Pancreas (tissue), 10 donors: ENCODE results near the gene TRIAP1. TPM values are rescaled to one million over a fixed set of nuclear protein-coding genes. Genes with fewer than 3 reads are reported as not detected.

Source experiments
- ATAC-seq, 4 donors: fragments of 200-7000 bp; cut with Tn5 transposase; one replicate each; pipeline versions ENCODE4 v1.8.0 to v1.9.1; 2020; ENCODE audit warnings: mild to moderate bottlenecking in 4 of 4, moderate library complexity in 4 of 4
- DNase-seq, 6 donors: peaks; one replicate each; pipeline ENCODE4 v3.0.0-alpha.2; 2020
- FAIRE-seq: peaks from 2 replicates; lab custom pipeline; 2012; peaks lifted over from hg19 to GRCh38; lab: Jason Lieb, UNC
- H3K27ac ChIP-seq, 4 donors: fragments of 200-600 bp; sonication (generic); 1 replicate in 3 of 4; 2 replicates in 1 of 4; pipeline versions ENCODE4 v1.5.0 to v1.8.0; 2020
- H3K27me3 ChIP-seq, 4 donors: fragments of 200-600 bp; one replicate each; pipeline ENCODE4 v1.8.0; 2021
- H3K36me3 ChIP-seq, 3 donors: fragments of 200-600 bp; sonication (generic) in 1 of 3; one replicate each; pipeline versions ENCODE4 v1.5.0 to v1.8.0; 2020 to 2021
- H3K4me1 ChIP-seq, 3 donors: fragments of 200-600 bp; one replicate each; pipeline ENCODE4 v1.8.0; 2021
- H3K4me3 ChIP-seq, 4 donors: fragments of 200-600 bp; sonication (generic) in 2 of 4; one replicate each; pipeline versions ENCODE4 v1.5.0 to v1.8.0; 2020 to 2021
- H3K9me3 ChIP-seq, 4 donors: fragments of 200-600 bp; one replicate each; pipeline ENCODE4 v1.8.0; 2021
- CTCF ChIP-seq, 4 donors: fragments of 200-600 bp; sonication (generic) in 3 of 4; IDR thresholded peaks; one replicate each; pipeline versions ENCODE4 v1.5.0 to v1.8.0; 2021; ENCODE audit warnings: antibody characterized with exemption in 4 of 4
- WGBS, 2 donors: extraction: QIAGEN DNeasy Blood & Tissue Kit; methylation state at CpG; one replicate each; pipeline ENCODE4 v1.1.7; 2013; 5-methylcytosine and 5-hydroxymethylcytosine counted together
- intact Hi-C, 3 donors: fragments of 100-400 bp; cut with DNase I; formaldehyde crosslinking; loops; one replicate each; pipeline versions ENCODE4 v1.11.1 to v1.14.2; 2022
- polyA plus RNA-seq, 2 donors: library from polyadenylated mRNA; stranded (reverse); fragments of 200-250 nt; gene quantifications; one replicate each; pipeline ENCODE4 v1.2.3, GENCODE V29; 2013
- total RNA-seq, 6 donors: library from RNA; stranded (reverse); fragmentation: NEBNext Ultra II Directional in 4 of 6; extraction: Animal tissue kit (Norgen Biotek cat#: 25700) in 4 of 6; gene quantifications; one replicate each; pipeline versions ENCODE4 v1.2.1 to v1.2.4, GENCODE V29; 2021 to 2023
- donor health status: healthy with polysubstance abuse.
- donor health status: DM: no; HTN: no; CAD: no; lungs with moderate emphysema.
- donor health status: DM: no; HTN: no; CAD: no.
- donor health status: control.
- donor health status: control.
- donor health status: Bipolar disorder and iron deficiency.
- donor health status: DM: yes; HTN: yes; CAD: no.
- donor health status: DM: no; HTN: no; CAD: no.
- donor health status: DM: no; HTN: no; CAD: no.
- donor health status: DM: yes; HTN: yes; CAD: no.

Gene TRIAP1
- total and polyA plus RNA-seq, 8 donors = 13.9 to 25.8 (median 16.3) TPM

- ATAC-seq = no peak
- Histone ChIP-seq H3K9me3 (no peaks in the 10 kb centered on the region), H3K4me3 (no peak overlapping the region), H3K4me1 (peaks cover 0 to 4% (median 0%) of the 10 kb centered on the region in 3 donors), H3K27me3 (no peaks in the 10 kb centered on the region), H3K36me3 (no peaks in the 10 kb centered on the region), H3K27ac (peak overlapping the region in 2 of 4 donors; percentile 17 to 50)
- intact Hi-C loops = no loop called here
- TF ChIP-seq CTCF (IDR thresholded peaks at IDR 0.05) = no peak
- DNase-seq = no peak
- no peak for FAIRE-seq
- WGBS, 2 donors = 60 to 61% methylated on average over 6 of the region's 6 CpGs
Observed at GRCh38 chr12:120473807-120474615, 27.8 kb upstream of the TRIAP1 start.

GRCh38 chr12:120472521-120472920, 26.3 kb upstream of the TRIAP1 start:
- no peak for FAIRE-seq
- intact Hi-C loops = no loop called here
- Histone ChIP-seq H3K27ac (no peak overlapping the region), H3K27me3 (no peaks in the 10 kb centered on the region), H3K4me1 (peaks cover under 1 to 5% (median 3%) of the 10 kb centered on the region in 3 donors), H3K36me3 (no peaks in the 10 kb centered on the region), H3K9me3 (no peaks in the 10 kb centered on the region), H3K4me3 (no peak overlapping the region)
- no peak for ATAC-seq
- no peak for TF ChIP-seq CTCF (IDR thresholded peaks at IDR 0.05)
- no peak for DNase-seq

GRCh38 chr12:120470150-120470784, 24.1 kb upstream of the TRIAP1 start:
- intact Hi-C loops = no loop called here
- H3K36me3 ChIP-seq = peaks cover 0 to 3% (median 0%) of the 10 kb centered on the region in 3 donors
- H3K27me3 ChIP-seq = no peaks in the 10 kb centered on the region
- no peak for TF ChIP-seq CTCF (IDR thresholded peaks at IDR 0.05)
- DNase-seq = no peak
- H3K4me3 ChIP-seq = peak overlapping the region; percentile 43 to 94 (median 94)
- no peaks in the 10 kb centered on the region for H3K9me3 ChIP-seq
- no peak for FAIRE-seq
- WGBS, 2 donors = 60 to 66% methylated on average over 26 of the region's 26 CpGs
- peak overlapping the region in 3 of 4 donors; percentile 80 to 89 (median 89) for H3K27ac ChIP-seq
- H3K4me1 ChIP-seq = peaks cover 18 to 22% (median 20%) of the 10 kb centered on the region in 3 donors
- peak; percentile 10 to 24 (median 18) for ATAC-seq

GRCh38 chr12:120469450-120470149, 23.4 kb upstream of the TRIAP1 start, which contains the start of gene SRSF9:
Gene SRSF9, minus strand, starts transcription at chr12:120469748. Its CDS starts 139 bp downstream, at chr12:120469609.
- 1% methylated on average over 84 to 88 of the region's 88 CpGs for WGBS, 2 donors
- Histone ChIP-seq H3K4me3 (peak within 1 kb of the TSS; percentile 43 to 94 (median 94)), H3K27me3 (no peaks in the 10 kb centered on the region), H3K9me3 (no peaks in the 10 kb centered on the region), H3K4me1 (peaks cover 18 to 22% (median 20%) of the 10 kb centered on the region in 3 donors), H3K36me3 (peaks cover 4 to 7% (median 5%) of the 10 kb centered on the region in 3 donors), H3K27ac (peak within 1 kb of the TSS; percentile 76 to 89 (median 84))
- DNase-seq = peak; percentile 94 to 99 (median 96)
- ATAC-seq = peak; percentile 88 to 95 (median 91)
- TF ChIP-seq CTCF (IDR thresholded peaks at IDR 0.05) = peak; percentile 85 to 95 (median 88)
- FAIRE-seq = no peak
- intact Hi-C loops = no loop called here
